ENCODE data around the gene NAALADL1. TPM values are rescaled to one million over a fixed set of nuclear protein-coding genes. Genes with fewer than 3 reads are reported as not detected.

The NAALADL1 gene
- total RNA-seq, 1 experiment from 2014 or later = not detected

- TF ChIP-seq CTCF (IDR thresholded peaks at IDR 0.05 in 2 of 3, conservative IDR thresholded peaks at IDR 0.05 in 1 of 3; ENCODE audit: borderline replicate concordance in 1 of 3, insufficient read depth in 1 of 3, low read depth in 2 of 3, low read length in 2 of 3) (no peak), ATF3 (IDR thresholded peaks at IDR 0.05) (no peak), ZNF274 (IDR thresholded peaks at IDR 0.05; ENCODE audit: low read depth, low read length) (no peak)
Measured at GRCh38 chr11:65035579-65035978, 22.8 kb downstream of the NAALADL1 start (continued).

GRCh38 chr11:65034423-65034822, 23.9 kb downstream of the NAALADL1 start:
- no peak overlapping the region for H3K4me2 ChIP-seq (ENCODE audit: low read length)
- H3K4me1 ChIP-seq (ENCODE audit: control insufficient read depth in 1 of 2, insufficient read depth in 2 of 2, low read length in 2 of 2) = peaks cover 3 to 5% of the 10 kb centered on the region in 2 experiments; a peak in 3 of 4 replicates
- TF ChIP-seq CTCF (IDR thresholded peaks at IDR 0.05 in 2 of 3, conservative IDR thresholded peaks at IDR 0.05 in 1 of 3; ENCODE audit: borderline replicate concordance in 1 of 3, insufficient read depth in 1 of 3, low read depth in 2 of 3, low read length in 2 of 3) (no peak), TCF7L2 (IDR thresholded peaks at IDR 0.05; ENCODE audit: borderline replicate concordance, extremely low read depth, insufficient read depth, insufficient read length) (no peak), ZNF274 (IDR thresholded peaks at IDR 0.05; ENCODE audit: low read depth, low read length) (no peak)
- ChIA-PET POLR2A (no interaction called here), CTCF (no interaction called here), RAD21 (ENCODE audit: low non-redundant PET in 1 of 2, low total read pairs in 2 of 2, uncharacterized antibody in 2 of 2, unreplicated experiment in 2 of 2) (no interaction called here)
- no peak for ATAC-seq
- no TSS peak for BruUV-seq (replicated peaks)
- no peak overlapping the region for H3K27ac ChIP-seq (ENCODE audit: low read depth, low read length)
- H3K9me3 ChIP-seq (ENCODE audit: control insufficient read depth in 1 of 2, insufficient read depth in 1 of 2, low read depth in 1 of 2, low read length in 2 of 2) = no peaks in the 10 kb centered on the region
- H3K27me3 ChIP-seq (ENCODE audit: insufficient read depth, low read length) = no peaks in the 10 kb centered on the region
- intact Hi-C loops (cut with micrococcal nuclease) = no loop called here
- DNase-seq (ENCODE audit: low read depth, low spot score) = no peak
- no peak overlapping the region for H2AFZ ChIP-seq (ENCODE audit: low read depth, low read length, poor library complexity, severe bottlenecking)
- H4K20me1 ChIP-seq (ENCODE audit: insufficient read depth) = no peaks in the 10 kb centered on the region
- H3K36me3 ChIP-seq (ENCODE audit: control insufficient read depth in 1 of 2, insufficient read depth in 2 of 2, low read length in 2 of 2) = no peaks in the 10 kb centered on the region
- no peaks in the 10 kb centered on the region for H3K79me2 ChIP-seq (ENCODE audit: insufficient read depth, low read length)
- H3K4me3 ChIP-seq (replicated peaks in 1 of 2; ENCODE audit: low read depth in 1 of 2, low read length in 2 of 2) = no peak overlapping the region
- no peaks in the 10 kb centered on the region for H3K9me2 ChIP-seq (ENCODE audit: insufficient read depth)
- no peak overlapping the region for H3K9ac ChIP-seq (ENCODE audit: low read length)
